Fibroblast of upper back skin (primary cell): ENCODE measurements around the gene WDR72.
"Not testable (repeated sequence)": the region's sequence is repeated elsewhere in the genome, so short reads cannot be mapped to it uniquely, and the experiment has no call there.

Experiments used
- DNase-seq: peaks from one replicate; pipeline ENCODE4 v3.0.0-alpha.2; 2013

The WDR72 gene

GRCh38 chr15:53588773-53589172 lies 170.7 kb downstream of the WDR72 start:
- DNase-seq, result peak; percentile 94

DNA sequence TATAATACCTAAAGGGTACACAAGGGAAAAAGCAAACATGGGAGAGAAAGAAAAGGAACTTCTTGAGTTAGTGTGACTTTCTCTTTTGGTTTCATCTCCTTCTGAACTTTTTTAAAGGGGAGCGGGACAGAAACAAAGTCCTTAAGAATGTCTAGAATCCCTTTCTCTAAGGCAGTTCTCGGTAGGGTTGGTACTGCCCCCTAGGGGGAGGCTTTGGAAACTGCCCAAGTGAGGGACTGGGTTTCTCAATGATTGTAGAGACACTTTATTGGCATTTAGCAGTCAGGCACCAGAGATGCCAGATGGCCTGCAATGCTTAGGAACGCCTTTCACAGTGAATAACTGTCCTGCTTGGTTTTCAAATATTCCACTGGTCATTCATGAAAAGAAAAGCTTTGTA lies 172.7 kb downstream of the WDR72 start:
- peak; percentile 38 for DNase-seq

DNA sequence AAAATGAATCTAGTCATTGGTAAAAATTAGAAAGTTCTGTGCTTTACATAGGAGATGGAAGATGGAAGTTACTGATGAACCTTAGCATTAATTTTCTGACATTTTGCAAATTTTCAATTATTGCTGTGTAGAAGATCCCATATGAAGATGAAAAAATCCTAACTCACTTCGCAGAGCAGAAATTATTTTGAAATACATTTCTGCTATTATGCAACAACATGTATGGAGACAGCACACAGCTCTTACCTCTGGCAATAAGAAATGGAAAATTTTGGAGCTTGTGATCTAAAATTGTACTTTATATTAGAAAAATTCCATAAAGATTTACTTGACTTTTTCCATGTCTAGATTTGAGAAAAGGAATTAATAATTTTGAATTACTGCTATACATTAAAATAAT lies 177.9 kb downstream of the WDR72 start:
- DNase-seq, result no peak

DNA sequence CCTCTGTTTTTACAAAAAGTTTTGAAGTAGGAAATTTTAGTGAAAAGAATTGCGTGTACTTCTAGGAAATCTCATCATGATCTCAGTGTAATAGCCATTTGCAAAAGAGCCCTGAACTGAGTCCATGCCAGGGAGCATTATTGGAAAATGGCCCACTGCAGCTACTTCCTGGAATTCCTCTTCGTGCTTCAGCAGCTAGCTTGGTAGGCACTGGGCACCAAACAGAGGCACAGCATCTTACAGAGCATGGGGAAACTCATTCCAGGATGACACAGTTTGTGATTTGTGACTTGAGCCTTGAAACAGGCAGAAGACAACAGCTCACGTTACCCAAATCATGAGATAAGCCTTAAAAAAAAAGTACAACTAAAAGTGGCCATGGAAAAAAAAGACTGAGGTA lies 179.1 kb downstream of the WDR72 start:
- peak; percentile 15 for DNase-seq

DNA sequence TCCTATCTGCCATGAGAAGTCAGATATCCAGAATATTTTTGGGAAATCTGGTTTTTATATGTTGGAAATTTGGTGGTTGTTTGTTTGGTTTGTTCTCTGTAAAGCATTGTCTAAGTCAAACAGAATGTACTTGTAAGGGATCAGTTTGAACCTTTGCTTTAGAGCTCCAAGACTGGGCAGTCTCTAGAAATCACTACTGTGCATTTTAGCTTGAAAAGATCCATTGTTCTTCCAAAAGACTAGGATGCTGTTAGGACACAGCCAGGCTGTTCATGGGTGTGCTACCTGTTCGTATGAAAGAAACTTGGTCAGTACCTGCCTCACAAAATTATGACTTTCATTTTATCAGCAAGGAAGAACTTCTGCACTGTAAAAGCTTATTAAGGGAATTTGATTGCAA lies 182.6 kb downstream of the WDR72 start:
- no peak for DNase-seq

GRCh38 chr15:53573091-53573490 lies 186.4 kb downstream of the WDR72 start:
- no peak for DNase-seq

GRCh38 chr15:53569751-53570480 lies 189.5 kb downstream of the WDR72 start:
- no peak for DNase-seq

GRCh38 chr15:53566912-53567311 lies 192.6 kb downstream of the WDR72 start:
- DNase-seq, result no peak

- DNase-seq, result no peak
Measured at GRCh38 chr15:53565721-53566120, 193.7 kb downstream of the WDR72 start.

GRCh38 chr15:53564647-53565046 lies 194.8 kb downstream of the WDR72 start:
- DNase-seq, result no peak

GRCh38 chr15:53563627-53564026 lies 195.8 kb downstream of the WDR72 start:
- DNase-seq, result no peak

DNA sequence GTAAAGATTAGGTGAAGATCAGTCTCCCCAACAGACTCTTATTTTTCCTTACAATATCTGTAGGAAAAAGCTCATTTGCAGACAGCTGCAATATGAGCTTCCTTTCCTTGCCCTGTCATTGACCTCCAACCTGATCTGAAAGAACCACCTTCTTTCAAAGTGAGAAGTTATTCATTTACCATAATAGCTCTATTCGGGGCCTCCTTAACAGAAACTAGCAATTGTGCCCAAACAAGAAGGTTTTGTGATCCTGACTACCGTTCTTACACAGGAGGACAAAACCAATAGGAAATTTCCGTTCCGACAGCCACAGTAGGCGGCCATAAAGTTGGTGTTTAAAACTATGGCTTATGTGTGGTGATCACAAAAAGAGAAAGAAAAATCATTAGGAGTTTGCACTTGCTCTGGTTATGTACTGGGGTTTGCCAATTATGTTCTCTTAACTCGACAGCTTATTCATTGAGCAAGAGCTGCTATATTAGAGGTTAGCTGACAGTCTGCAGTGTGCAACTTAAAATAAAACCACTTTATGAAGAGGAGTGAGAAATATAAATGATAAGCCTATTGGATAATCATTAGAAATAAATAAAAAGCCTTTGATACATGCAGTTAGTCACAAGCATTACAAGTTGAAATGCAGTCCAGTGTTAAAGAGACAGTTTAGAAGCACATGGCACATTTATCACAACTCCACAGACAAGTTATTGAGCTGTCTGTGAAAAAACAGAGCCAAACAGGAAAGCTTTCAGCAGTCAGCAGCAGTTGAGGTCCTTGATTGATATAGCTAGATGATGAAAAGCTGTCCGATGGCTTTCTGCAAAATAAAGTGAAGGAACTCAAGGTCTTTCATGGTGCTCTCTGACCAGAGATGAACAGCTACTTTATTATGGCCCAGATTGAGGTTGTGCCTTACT lies 199.8 kb downstream of the WDR72 start:
- DNase-seq, result no peak

DNA sequence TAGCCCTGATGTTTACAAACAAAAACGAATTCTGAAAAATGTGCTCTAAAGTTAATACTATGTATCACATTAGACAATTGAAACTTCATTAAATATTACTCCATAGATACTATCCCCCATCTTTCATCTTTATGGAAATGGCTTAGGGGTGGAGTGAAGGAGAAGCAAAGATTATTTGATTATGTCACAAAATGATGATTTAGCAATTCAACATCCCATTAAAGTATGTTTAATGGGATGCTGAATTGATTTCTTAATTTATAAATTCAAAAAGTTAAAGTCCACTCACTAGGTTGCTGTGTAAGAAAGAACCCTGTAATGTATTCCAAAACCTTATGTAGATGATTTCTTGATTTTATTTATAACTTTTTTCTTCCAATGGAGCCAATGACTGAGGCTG lies 201.1 kb downstream of the WDR72 start:
- no peak for DNase-seq

GRCh38 chr15:53555226-53555625 lies 204.2 kb downstream of the WDR72 start:
- DNase-seq, result no peak

- DNase-seq, result no peak
Measured at GRCh38 chr15:53549697-53550305, 209.7 kb downstream of the WDR72 start.

GRCh38 chr15:53548236-53548635 lies 211.2 kb downstream of the WDR72 start:
- no peak for DNase-seq

DNA sequence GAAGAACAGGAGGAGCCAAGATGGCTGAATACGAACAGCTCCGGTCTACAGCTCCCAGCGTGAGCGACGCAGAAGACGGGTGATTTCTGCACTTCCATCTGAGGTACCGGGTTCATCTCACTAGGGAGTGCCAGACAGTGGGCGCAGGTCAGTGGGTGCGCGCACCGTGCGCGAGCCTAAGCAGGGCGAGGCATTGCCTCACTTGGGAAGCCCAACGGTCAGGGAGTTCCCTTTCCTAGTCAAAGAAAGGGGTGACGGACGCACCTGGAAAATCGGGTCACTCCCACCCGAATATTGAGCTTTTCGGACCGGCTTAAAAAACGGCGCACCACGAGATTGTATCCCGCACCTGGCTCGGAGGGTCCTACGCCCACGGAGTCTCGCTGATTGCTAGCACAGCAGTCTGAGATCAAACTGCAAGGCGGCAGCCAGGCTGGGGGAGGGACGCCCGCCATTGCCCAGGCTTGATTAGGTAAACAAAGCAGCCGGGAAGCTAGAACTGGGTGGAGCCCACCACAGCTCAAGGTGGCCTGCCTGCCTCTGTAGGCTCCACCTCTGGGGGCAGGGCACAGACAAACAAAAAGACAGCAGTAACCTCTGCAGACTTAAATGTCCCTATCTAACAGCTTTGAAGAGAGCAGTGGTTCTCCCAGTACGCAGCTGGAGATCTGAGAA lies 218.7 kb downstream of the WDR72 start:
- DNase-seq, result not testable (repeated sequence)

GRCh38 chr15:53539878-53540277 lies 219.6 kb downstream of the WDR72 start:
- peak; percentile 14 for DNase-seq

DNA sequence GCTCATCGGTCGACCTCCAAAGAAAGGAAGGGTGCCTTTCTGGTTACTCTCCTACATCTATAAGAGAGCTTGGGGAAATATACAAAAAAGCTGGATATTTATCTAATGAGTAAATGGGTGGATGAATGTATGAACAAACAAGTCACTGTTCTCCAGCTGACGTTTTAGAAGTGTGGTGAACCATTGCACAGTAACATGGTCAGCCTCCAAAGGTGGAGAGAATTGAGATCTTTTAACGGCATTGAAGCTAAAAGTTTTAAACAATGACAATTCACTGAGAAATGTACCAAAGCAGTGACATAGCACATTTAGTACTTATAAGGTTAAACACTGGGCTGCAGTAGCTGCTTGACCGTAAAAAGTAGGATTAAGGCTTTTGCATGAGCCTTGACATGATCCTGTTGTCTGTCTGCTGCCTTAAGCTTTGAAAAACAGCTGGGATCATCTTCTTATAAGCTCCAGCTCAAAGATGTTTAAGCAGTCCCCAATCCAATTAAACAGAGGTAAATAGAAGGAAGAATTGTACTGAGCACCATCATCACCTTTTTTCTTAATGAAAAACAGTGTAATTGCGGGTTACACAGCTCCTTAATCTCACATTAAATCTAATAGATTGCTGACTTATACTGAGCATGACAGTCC lies 222.9 kb downstream of the WDR72 start:
- no peak for DNase-seq

- DNase-seq, result no peak
Measured at GRCh38 chr15:53535886-53536285, 223.6 kb downstream of the WDR72 start.

DNA sequence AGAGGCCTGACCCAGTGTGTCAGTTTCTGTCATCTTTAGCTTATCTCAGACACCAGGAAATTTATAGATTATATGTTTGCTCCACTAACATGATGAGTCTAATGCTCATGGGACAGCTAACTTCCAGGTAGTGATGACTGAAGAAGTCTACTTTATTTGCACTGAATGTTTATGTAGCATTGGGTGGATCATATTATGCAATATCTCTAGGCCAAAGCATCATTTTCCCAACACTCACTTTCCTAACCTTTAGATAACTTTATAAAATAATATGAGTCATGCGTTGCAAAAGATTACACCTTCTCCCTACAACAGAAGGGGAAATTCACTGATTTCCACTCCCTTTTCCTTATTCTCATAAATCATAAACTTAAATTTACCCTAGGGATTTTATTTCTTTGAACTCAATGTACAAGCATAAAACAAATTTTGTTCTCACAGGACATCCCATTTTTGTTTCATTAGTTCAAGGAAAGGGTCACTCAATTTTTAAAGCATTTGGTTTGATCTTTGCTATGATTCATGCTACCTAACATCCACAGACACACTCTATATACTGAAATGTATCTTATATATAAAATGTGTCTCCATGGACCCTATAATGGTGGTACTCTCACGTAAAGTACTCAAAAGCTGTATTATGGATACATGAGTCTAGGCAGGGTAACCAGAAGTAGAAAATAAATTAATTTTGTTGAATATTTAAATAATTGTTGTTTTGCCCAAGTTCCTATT lies 225.2 kb downstream of the WDR72 start:
- DNase-seq, result peak; percentile 23

DNA sequence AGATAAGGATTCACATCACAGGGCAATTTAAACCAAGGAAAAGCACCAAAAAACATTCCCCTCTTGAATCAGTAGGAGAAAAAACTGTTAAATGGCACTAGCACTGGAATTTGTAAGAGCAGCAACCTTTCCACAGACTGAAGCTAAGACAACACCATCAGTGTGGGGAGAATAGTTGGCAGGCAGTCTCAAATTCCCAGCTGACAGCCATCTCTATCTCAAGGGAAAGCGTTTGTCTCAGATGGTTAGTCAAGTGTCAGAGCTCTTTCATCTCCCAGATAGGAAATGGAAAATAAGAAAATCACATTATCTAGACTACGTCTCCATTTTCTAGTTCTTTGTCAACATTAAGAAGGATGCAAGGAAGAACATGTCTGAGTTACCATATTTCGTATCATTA lies 228.7 kb downstream of the WDR72 start:
- no peak for DNase-seq
